DND-41 (cell line): ENCODE measurements around the gene PNMA8B.

ENCODE experiments used
- ATAC-seq: fragments of 200-7000 bp; cut with Tn5 transposase; 3 replicates; pipeline ENCODE4 v1.9.1; 2021; ENCODE audit warnings: low read depth; ENCODE audit not compliant: insufficient read depth
- DNase-seq: peaks from one replicate; pipeline ENCODE4 v3.0.0-alpha.2; 2020
- H2AFZ ChIP-seq: 2 replicates; pipeline ENCODE4 v1.6.0; 2012; ENCODE audit warnings: low read depth, low read length
- H3K27ac ChIP-seq: 2 replicates; pipeline ENCODE4 v1.5.1; 2012; ENCODE audit warnings: low read length, inconsistent platforms
- H3K27me3 ChIP-seq: fragments of 200-600 bp; sonication (generic); 2 replicates; pipeline ENCODE4 v1.6.0; 2012; ENCODE audit warnings: low read length, mild to moderate bottlenecking, inconsistent platforms; ENCODE audit not compliant: insufficient read depth, poor library complexity
- H3K36me3 ChIP-seq: 2 replicates; pipeline ENCODE4 v1.5.1; 2012; ENCODE audit warnings: low read length, inconsistent platforms; ENCODE audit not compliant: insufficient read depth
- H3K4me1 ChIP-seq: 2 replicates; pipeline ENCODE4 v1.5.1; 2012; ENCODE audit warnings: mild to moderate bottlenecking, low read length; ENCODE audit not compliant: insufficient read depth
- H3K4me2 ChIP-seq: 2 replicates; pipeline ENCODE4 v1.6.0; 2012; ENCODE audit warnings: mild to moderate bottlenecking, moderate library complexity, low read length, inconsistent platforms; ENCODE audit not compliant: insufficient read depth
- H3K4me3 ChIP-seq, 2 experiments: fragments of 200-600 bp in 1 of 2; shearing (Covaris generic) in 1 of 2; 2 replicates each; pipeline ENCODE4 v1.5.1; 2012 to 2016; ENCODE audit warnings: inconsistent platforms in 2 of 2, low read length in 2 of 2, mild to moderate bottlenecking in 2 of 2, low read depth in 1 of 2, moderate library complexity in 1 of 2
- H3K79me2 ChIP-seq: 2 replicates; pipeline ENCODE4 v1.6.0; 2012; ENCODE audit warnings: low read length, inconsistent platforms; ENCODE audit not compliant: insufficient read depth
- H3K9ac ChIP-seq: 2 replicates; pipeline ENCODE4 v1.6.0; 2012; ENCODE audit warnings: low read depth, mild to moderate bottlenecking, inconsistent platforms, low read length, moderate library complexity
- H3K9me3 ChIP-seq: 2 replicates; pipeline ENCODE4 v1.5.1; 2012; ENCODE audit warnings: low read length, moderate library complexity, mild to moderate bottlenecking, inconsistent platforms; ENCODE audit not compliant: insufficient read depth, severe bottlenecking
- H4K20me1 ChIP-seq: 2 replicates; pipeline ENCODE4 v1.6.0; 2012; ENCODE audit warnings: low read length; ENCODE audit not compliant: insufficient read depth
- EZH2 ChIP-seq: IDR thresholded peaks from 3 replicates; pipeline ENCODE4 v1.6.1; 2012; ENCODE audit warnings: borderline replicate concordance, low read depth, mild to moderate bottlenecking, moderate library complexity, low read length, inconsistent platforms; ENCODE audit not compliant: severe bottlenecking
- TF ChIP-seq, protein P1 (sequence below): IDR thresholded peaks from 2 replicates; pipeline ENCODE4 v1.5.1; 2012; ENCODE audit warnings: borderline replicate concordance, low read length, moderate library complexity, mild to moderate bottlenecking; ENCODE audit not compliant: poor library complexity, severe bottlenecking; ENCODE audit errors: extremely low read depth

PNMA8B gene

DNA sequence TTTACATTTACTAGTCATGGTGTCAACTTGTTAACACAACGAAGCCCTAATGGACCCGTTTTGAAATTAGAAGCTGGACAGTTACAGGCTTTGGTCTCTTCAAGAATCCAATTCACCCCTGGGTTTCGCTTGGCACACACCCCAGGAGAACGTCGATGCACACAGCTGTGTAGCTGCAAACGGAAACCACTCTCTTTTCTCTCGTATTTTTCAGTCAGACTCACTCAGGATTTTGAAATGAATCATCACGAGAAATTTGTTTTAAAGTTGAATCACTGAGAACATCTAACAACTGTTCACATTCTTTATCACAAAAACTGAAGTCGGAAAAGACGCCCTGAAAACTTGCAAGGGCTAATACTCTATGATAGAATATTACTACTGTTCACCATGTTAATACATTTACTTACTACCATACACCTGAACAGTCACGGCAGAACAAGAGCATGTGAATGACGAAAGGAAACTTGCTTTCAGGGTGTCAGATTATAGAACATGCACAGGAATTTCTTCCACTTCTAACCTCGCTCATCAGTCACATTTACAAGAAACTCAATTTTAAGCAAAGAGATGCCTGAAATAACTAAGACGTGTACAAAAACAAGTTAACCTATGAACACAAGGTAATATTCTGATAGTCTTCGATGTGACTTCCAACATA lies 29.0 kb downstream of the PNMA8B start:
- ATAC-seq: no peak
- H3K4me3 ChIP-seq: no peak overlapping the region
- no peaks in the 10 kb centered on the region for H3K4me1 ChIP-seq
- H3K27me3 ChIP-seq: no peaks in the 10 kb centered on the region
- no peaks in the 10 kb centered on the region for H4K20me1 ChIP-seq
- TF ChIP-seq EZH2: no peak
- TF ChIP-seq, protein P1, sequence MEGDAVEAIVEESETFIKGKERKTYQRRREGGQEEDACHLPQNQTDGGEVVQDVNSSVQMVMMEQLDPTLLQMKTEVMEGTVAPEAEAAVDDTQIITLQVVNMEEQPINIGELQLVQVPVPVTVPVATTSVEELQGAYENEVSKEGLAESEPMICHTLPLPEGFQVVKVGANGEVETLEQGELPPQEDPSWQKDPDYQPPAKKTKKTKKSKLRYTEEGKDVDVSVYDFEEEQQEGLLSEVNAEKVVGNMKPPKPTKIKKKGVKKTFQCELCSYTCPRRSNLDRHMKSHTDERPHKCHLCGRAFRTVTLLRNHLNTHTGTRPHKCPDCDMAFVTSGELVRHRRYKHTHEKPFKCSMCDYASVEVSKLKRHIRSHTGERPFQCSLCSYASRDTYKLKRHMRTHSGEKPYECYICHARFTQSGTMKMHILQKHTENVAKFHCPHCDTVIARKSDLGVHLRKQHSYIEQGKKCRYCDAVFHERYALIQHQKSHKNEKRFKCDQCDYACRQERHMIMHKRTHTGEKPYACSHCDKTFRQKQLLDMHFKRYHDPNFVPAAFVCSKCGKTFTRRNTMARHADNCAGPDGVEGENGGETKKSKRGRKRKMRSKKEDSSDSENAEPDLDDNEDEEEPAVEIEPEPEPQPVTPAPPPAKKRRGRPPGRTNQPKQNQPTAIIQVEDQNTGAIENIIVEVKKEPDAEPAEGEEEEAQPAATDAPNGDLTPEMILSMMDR: no peak
- no peaks in the 10 kb centered on the region for H3K36me3 ChIP-seq
- no peak overlapping the region for H2AFZ ChIP-seq
- no peak for DNase-seq
- H3K9ac ChIP-seq: no peak overlapping the region
- H3K9me3 ChIP-seq: no peaks in the 10 kb centered on the region
- no peak overlapping the region for H3K4me2 ChIP-seq
- H3K27ac ChIP-seq: no peak overlapping the region
- no peaks in the 10 kb centered on the region for H3K79me2 ChIP-seq

DNA sequence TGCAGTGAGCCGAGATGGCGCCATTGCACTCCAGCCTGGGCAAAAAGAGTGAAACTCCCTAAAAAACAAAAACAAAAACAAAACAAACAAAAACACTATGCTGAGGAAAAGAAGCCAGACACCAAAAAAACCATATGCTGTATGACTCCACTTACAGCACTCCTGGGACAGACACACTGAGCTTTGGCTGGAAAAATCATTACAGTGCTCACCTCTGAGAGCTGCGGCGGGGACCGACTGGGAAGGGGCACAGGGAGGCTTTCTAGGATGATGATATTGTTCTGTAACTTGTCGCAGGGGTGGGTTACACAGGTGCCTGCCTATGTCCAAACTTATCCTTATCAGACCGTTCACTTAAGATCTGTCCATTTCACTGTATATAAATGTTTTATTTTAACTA lies 32.2 kb downstream of the PNMA8B start:
- Histone ChIP-seq H2AFZ (no peak overlapping the region), H3K4me3 (no peak overlapping the region), H3K79me2 (no peaks in the 10 kb centered on the region), H3K9ac (no peak overlapping the region), H3K27ac (no peak overlapping the region), H3K36me3 (no peaks in the 10 kb centered on the region), H3K27me3 (no peaks in the 10 kb centered on the region), H4K20me1 (no peaks in the 10 kb centered on the region), H3K9me3 (no peaks in the 10 kb centered on the region), H3K4me2 (no peak overlapping the region), H3K4me1 (no peaks in the 10 kb centered on the region)
- no peak for ATAC-seq
- TF ChIP-seq EZH2: no peak
- TF ChIP-seq, protein P1: no peak
- no peak for DNase-seq

DNA sequence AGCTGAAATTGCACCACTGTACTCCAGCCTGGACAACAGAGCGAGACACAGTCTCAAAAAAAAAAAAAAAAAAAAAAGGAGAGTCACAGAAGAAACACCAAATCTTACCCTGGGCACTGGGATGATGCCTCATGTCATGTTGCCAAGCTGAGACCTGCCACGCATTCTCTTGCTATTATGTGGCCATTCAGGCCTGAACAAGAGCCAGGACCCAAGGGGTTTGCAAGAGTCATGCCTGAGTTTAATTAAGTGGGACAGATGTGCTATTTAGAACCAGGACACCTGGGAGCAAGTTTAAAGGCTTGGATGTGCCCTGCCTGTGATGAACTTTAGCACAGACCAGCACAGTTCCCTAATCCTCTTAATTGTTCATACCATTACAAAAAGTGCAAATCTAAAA lies 34.1 kb downstream of the PNMA8B start:
- Histone ChIP-seq H3K4me1 (no peaks in the 10 kb centered on the region), H2AFZ (no peak overlapping the region), H3K4me2 (no peak overlapping the region), H3K79me2 (no peaks in the 10 kb centered on the region), H3K9me3 (no peaks in the 10 kb centered on the region), H4K20me1 (no peaks in the 10 kb centered on the region), H3K9ac (no peak overlapping the region), H3K27ac (no peak overlapping the region), H3K36me3 (no peaks in the 10 kb centered on the region), H3K27me3 (peaks cover 7% of the 10 kb centered on the region), H3K4me3 (no peak overlapping the region)
- ATAC-seq (no peak), DNase-seq (no peak)
- TF ChIP-seq EZH2: no peak
- TF ChIP-seq, protein P1: no peak
